Keratinocyte (primary cell): ENCODE measurements around the gene SLC25A13. TPM values are rescaled to one million over a fixed set of nuclear protein-coding genes. Genes with fewer than 3 reads are reported as not detected.

ENCODE experiments used
- DNase-seq: peaks from one replicate; pipeline ENCODE4 v3.0.0-alpha.2; 2011; ENCODE audit warnings: low read depth, missing footprints, low spot score
- FAIRE-seq: peaks from 2 replicates; lab custom pipeline; 2011; peaks lifted over from hg19 to GRCh38; lab: Jason Lieb, UNC
- H2AFZ ChIP-seq: 2 replicates; pipeline ENCODE4 v1.6.0; 2012; ENCODE audit warnings: low read length, control low read depth, inconsistent platforms; ENCODE audit not compliant: control insufficient read depth
- H3K27ac ChIP-seq: 2 replicates; pipeline ENCODE4 v1.5.1; 2011; ENCODE audit warnings: low read length; ENCODE audit not compliant: control insufficient read depth, insufficient read depth
- H3K27me3 ChIP-seq: 3 replicates; pipeline ENCODE4 v1.6.0; 2011; ENCODE audit warnings: low read length; ENCODE audit not compliant: control insufficient read depth, insufficient read depth; ENCODE audit errors: extremely low read depth
- H3K36me3 ChIP-seq, 2 experiments: 2 replicates in 1 of 2; 3 replicates in 1 of 2; pipeline ENCODE4 v1.5.1; 2011; ENCODE audit warnings: low read length in 2 of 2, mild to moderate bottlenecking in 1 of 2; ENCODE audit not compliant: control insufficient read depth in 2 of 2, insufficient read depth in 2 of 2; ENCODE audit errors: extremely low read depth in 1 of 2
- H3K4me1 ChIP-seq: 3 replicates; pipeline ENCODE4 v1.5.1; 2011; ENCODE audit warnings: low read length; ENCODE audit not compliant: control insufficient read depth, insufficient read depth; ENCODE audit errors: extremely low read depth
- H3K4me2 ChIP-seq: 3 replicates; pipeline ENCODE4 v1.6.0; 2011; ENCODE audit warnings: low read depth, low read length; ENCODE audit not compliant: control insufficient read depth, insufficient read depth; ENCODE audit errors: extremely low read depth
- H3K4me3 ChIP-seq, 3 experiments: fragments of 200-600 bp in 1 of 3; sonication (generic) in 1 of 3; 2 replicates in 2 of 3; 3 replicates in 1 of 3; pipeline ENCODE4 v1.5.1; 2011 to 2016; ENCODE audit warnings: low read length in 3 of 3, mild to moderate bottlenecking in 3 of 3, control low read depth in 2 of 3, inconsistent platforms in 1 of 3, low read depth in 1 of 3, mixed read lengths in 1 of 3, mixed run types in 1 of 3, moderate library complexity in 1 of 3; ENCODE audit not compliant: control insufficient read depth in 2 of 3, insufficient read depth in 2 of 3; ENCODE audit errors: extremely low read depth in 1 of 3
- H3K79me2 ChIP-seq: 2 replicates; pipeline ENCODE4 v1.6.0; 2012; ENCODE audit warnings: low read length; ENCODE audit not compliant: control insufficient read depth, insufficient read depth
- H3K9ac ChIP-seq: 3 replicates; pipeline ENCODE4 v1.6.0; 2011; ENCODE audit warnings: low read length; ENCODE audit not compliant: control insufficient read depth, insufficient read depth; ENCODE audit errors: extremely low read depth
- H3K9me1 ChIP-seq: 3 replicates; pipeline ENCODE4 v1.6.0; 2011; ENCODE audit warnings: low read length; ENCODE audit not compliant: control insufficient read depth, insufficient read depth; ENCODE audit errors: extremely low read depth
- H3K9me3 ChIP-seq: 2 replicates; pipeline ENCODE4 v1.5.1; 2012; ENCODE audit warnings: low read depth, low read length; ENCODE audit not compliant: control insufficient read depth
- H4K20me1 ChIP-seq: 3 replicates; pipeline ENCODE4 v1.6.0; 2011; ENCODE audit warnings: low read length; ENCODE audit not compliant: control insufficient read depth, insufficient read depth; ENCODE audit errors: extremely low read depth
- EZH2 ChIP-seq: IDR thresholded peaks from one replicate; pipeline ENCODE4 v1.6.1; 2012; ENCODE audit warnings: inconsistent platforms, mild to moderate bottlenecking, low read length, moderate library complexity
- dilution Hi-C: fragments of 300-500 bp; cut with MboI; formaldehyde crosslinking; loops from one replicate; pipeline ENCODE4 v1.7.0; 2020; ENCODE audit warnings: low sequenced_read_pairs; ENCODE audit not compliant: extremely low pct_ligation_motif_present
- polyA plus RNA-seq, 5 experiments: library from polyadenylated mRNA; depleted of rRNA in 3 of 5; stranded (reverse) in 3 of 5; stranded (forward) in 1 of 5; unstranded in 1 of 5; fragments of >200 nt; gene quantifications; 1 replicate in 1 of 5; 2 replicates in 3 of 5; 3 replicates in 1 of 5; pipeline versions ENCODE4 v1.2.1 to v1.2.3, GENCODE V29; 2011 to 2012; ENCODE audit warnings: missing spikeins in 2 of 5, low read depth in 1 of 5, low replicate concordance in 1 of 5
- TF ChIP-seq, protein P1 (sequence below), 3 experiments: IDR thresholded peaks in 1 of 3; conservative IDR thresholded peaks in 1 of 3; optimal IDR thresholded peaks in 1 of 3; 2 replicates in 2 of 3; 3 replicates in 1 of 3; pipeline versions ENCODE3 to v1.5.1; 2011; ENCODE audit warnings: low read length in 3 of 3, mild to moderate bottlenecking in 3 of 3, moderate library complexity in 2 of 3, control low read depth in 1 of 3, inconsistent platforms in 1 of 3; ENCODE audit not compliant: insufficient read depth in 2 of 3; ENCODE audit errors: extremely low read depth in 1 of 3

SLC25A13 gene
- polyA plus RNA-seq, 1 donor (not counting 4 experiments of a cell fraction or from before 2014, with no cell fraction given): 29.4 TPM

GRCh38 chr7:96304573-96304972 lies 17.3 kb downstream of the SLC25A13 start:
- peak overlapping the region; percentile 28 for H3K9ac ChIP-seq
- FAIRE-seq (peak; percentile 62), DNase-seq (no peak)
- peaks cover 31% of the 10 kb centered on the region for H3K4me1 ChIP-seq
- H3K9me3 ChIP-seq: no peaks in the 10 kb centered on the region
- H3K4me3 ChIP-seq: no peak overlapping the region
- no peaks in the 10 kb centered on the region for H4K20me1 ChIP-seq
- peak overlapping the region; percentile 60 for H3K4me2 ChIP-seq
- no peaks in the 10 kb centered on the region for H3K9me1 ChIP-seq
- TF ChIP-seq, protein P1, sequence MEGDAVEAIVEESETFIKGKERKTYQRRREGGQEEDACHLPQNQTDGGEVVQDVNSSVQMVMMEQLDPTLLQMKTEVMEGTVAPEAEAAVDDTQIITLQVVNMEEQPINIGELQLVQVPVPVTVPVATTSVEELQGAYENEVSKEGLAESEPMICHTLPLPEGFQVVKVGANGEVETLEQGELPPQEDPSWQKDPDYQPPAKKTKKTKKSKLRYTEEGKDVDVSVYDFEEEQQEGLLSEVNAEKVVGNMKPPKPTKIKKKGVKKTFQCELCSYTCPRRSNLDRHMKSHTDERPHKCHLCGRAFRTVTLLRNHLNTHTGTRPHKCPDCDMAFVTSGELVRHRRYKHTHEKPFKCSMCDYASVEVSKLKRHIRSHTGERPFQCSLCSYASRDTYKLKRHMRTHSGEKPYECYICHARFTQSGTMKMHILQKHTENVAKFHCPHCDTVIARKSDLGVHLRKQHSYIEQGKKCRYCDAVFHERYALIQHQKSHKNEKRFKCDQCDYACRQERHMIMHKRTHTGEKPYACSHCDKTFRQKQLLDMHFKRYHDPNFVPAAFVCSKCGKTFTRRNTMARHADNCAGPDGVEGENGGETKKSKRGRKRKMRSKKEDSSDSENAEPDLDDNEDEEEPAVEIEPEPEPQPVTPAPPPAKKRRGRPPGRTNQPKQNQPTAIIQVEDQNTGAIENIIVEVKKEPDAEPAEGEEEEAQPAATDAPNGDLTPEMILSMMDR (optimal IDR thresholded peaks at IDR 0.05 in 1 of 3, IDR thresholded peaks at IDR 0.05 in 1 of 3, conservative IDR thresholded peaks at IDR 0.05 in 1 of 3; ENCODE audit: extremely low read depth in 1 of 3, insufficient read depth in 2 of 3, low read length in 3 of 3): no peak
- TF ChIP-seq EZH2: no peak
- no peak overlapping the region for H2AFZ ChIP-seq
- H3K36me3 ChIP-seq: peaks cover 5 to 7% of the 10 kb centered on the region in 2 experiments
- H3K27me3 ChIP-seq: no peaks in the 10 kb centered on the region
- peak overlapping the region; percentile 86 for H3K27ac ChIP-seq
- H3K79me2 ChIP-seq: peaks cover 21% of the 10 kb centered on the region
- dilution Hi-C loops: no loop called here

- FAIRE-seq (peak; percentile 39), DNase-seq (no peak)
- Histone ChIP-seq H3K4me2 (peak overlapping the region; percentile 60), H3K4me3 (no peak overlapping the region), H3K79me2 (peaks cover 22% of the 10 kb centered on the region), H3K9ac (peak overlapping the region; percentile 28), H3K27me3 (no peaks in the 10 kb centered on the region), H3K36me3 (peaks cover 4 to 5% of the 10 kb centered on the region in 2 experiments), H3K4me1 (peaks cover 31% of the 10 kb centered on the region), H3K27ac (peak overlapping the region; percentile 86), H4K20me1 (no peaks in the 10 kb centered on the region), H3K9me3 (no peaks in the 10 kb centered on the region), H2AFZ (no peak overlapping the region), H3K9me1 (no peaks in the 10 kb centered on the region)
- TF ChIP-seq, protein P1 (optimal IDR thresholded peaks at IDR 0.05 in 1 of 3, IDR thresholded peaks at IDR 0.05 in 1 of 3, conservative IDR thresholded peaks at IDR 0.05 in 1 of 3; ENCODE audit: extremely low read depth in 1 of 3, insufficient read depth in 2 of 3, low read length in 3 of 3): no peak
- no peak for TF ChIP-seq EZH2
- dilution Hi-C loops: no loop called here
Observed at GRCh38 chr7:96303686-96304443, 18.0 kb downstream of the SLC25A13 start.
